NT2/D1 (cell line): Measurements from ENCODE around the gene ZNF683.

Experiments
- YY1 ChIP-seq: IDR thresholded peaks from 2 replicates; pipeline ENCODE4 v1.6.1; 2011; ENCODE audit not compliant: insufficient read length, insufficient read depth
- ZNF274 ChIP-seq: IDR thresholded peaks from 2 replicates; pipeline ENCODE4 v1.6.1; 2011; ENCODE audit warnings: mild to moderate bottlenecking, low read depth, low read length

DNA sequence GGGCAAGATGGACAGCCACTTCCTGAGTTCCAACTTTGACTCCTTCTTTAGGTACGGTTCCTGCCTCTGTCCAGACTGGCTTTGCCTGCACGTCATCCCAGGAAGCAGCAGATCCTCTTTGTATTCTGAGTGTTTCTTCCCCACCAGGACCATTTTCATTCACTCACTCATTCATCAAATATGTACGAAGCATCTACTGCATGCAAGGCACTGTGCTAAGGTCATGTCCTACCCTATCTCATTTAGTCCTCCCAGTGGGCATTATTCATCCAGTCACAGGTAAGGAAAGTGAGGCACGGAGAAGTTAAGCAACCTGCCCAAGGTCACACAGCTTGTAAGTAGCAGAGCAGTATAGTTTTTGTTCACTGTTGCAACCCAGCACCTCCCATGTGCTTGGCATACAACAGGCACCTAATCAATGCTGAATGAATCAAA is 32.5 kb downstream of the ZNF683 start:
- TF ChIP-seq ZNF274 (no peak), YY1 (no peak)
